Neural progenitor cell (in vitro differentiated cells): ENCODE data around the gene PDZRN4.

ENCODE experiments used
- EZH2phosphoT487 ChIP-seq: fragments of 200-600 bp; sonication (generic); IDR thresholded peaks from 2 replicates; pipeline ENCODE4 v1.6.1; 2017; ENCODE audit warnings: antibody characterized with exemption
- TF ChIP-seq, protein P1 (sequence below): fragments of 200-600 bp; sonication (generic); IDR thresholded peaks from 2 replicates; pipeline ENCODE4 v1.5.1; 2017; ENCODE audit warnings: antibody characterized with exemption, mild to moderate bottlenecking

DNA sequence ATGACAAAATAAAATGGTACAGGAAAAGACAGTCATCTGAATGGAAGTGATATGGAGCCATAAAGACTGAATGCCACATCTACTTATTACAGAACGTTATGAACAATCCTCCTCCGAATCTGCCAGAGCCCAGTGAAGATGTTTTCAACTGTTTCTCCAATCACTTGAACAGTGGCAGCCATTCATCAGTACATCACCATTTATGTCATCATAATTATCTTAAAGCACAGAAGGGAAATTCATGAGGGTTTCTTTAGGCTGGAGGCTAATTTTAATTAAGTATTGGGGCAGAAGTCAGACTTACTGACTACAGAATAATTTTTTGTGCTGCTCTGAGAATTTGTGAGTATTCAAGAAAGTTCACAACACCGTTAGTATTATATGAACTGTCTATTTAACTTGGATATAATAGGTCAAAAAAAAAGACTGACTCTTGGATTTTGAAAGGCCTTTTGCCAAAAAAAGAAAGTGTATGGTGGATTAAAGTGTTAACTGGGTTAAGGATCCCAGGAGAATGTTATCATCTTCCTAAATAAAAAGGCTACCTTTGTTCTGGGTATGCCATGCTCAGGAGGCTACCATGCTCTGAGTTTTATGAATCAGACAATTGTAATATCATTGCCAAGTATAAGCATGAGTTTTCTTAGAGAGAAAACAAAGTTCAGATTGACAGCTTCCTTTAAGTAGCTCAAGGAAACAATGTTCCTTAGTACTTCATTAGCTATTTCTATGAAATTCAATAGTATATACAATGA is 40.1 kb downstream of the PDZRN4 start:
- TF ChIP-seq, protein P1, sequence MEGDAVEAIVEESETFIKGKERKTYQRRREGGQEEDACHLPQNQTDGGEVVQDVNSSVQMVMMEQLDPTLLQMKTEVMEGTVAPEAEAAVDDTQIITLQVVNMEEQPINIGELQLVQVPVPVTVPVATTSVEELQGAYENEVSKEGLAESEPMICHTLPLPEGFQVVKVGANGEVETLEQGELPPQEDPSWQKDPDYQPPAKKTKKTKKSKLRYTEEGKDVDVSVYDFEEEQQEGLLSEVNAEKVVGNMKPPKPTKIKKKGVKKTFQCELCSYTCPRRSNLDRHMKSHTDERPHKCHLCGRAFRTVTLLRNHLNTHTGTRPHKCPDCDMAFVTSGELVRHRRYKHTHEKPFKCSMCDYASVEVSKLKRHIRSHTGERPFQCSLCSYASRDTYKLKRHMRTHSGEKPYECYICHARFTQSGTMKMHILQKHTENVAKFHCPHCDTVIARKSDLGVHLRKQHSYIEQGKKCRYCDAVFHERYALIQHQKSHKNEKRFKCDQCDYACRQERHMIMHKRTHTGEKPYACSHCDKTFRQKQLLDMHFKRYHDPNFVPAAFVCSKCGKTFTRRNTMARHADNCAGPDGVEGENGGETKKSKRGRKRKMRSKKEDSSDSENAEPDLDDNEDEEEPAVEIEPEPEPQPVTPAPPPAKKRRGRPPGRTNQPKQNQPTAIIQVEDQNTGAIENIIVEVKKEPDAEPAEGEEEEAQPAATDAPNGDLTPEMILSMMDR = no peak
- no peak for TF ChIP-seq EZH2phosphoT487
